Ovary (tissue), 9 donors: Measurements from ENCODE around the gene CNTNAP5. TPM values are rescaled to one million over a fixed set of nuclear protein-coding genes. Genes with fewer than 3 reads are reported as not detected.

ENCODE experiments used
- DNase-seq, 5 donors: peaks; one replicate each; pipeline ENCODE4 v3.0.0-alpha.2; 2019 to 2020
- H3K27ac ChIP-seq, 2 donors: fragments of 200-600 bp; one replicate each; pipeline versions ENCODE4 v1.5.1 to v1.8.0; 2019 to 2022
- H3K27me3 ChIP-seq: fragments of 200-600 bp; one replicate; pipeline ENCODE4 v1.8.0; 2022
- H3K36me3 ChIP-seq: fragments of 200-600 bp; sonication (generic); one replicate; pipeline ENCODE4 v1.5.1; 2019
- H3K4me1 ChIP-seq: one replicate; pipeline ENCODE4 v1.8.1; 2013; ENCODE audit warnings: mild to moderate bottlenecking, moderate library complexity; ENCODE audit not compliant: insufficient read depth
- H3K4me3 ChIP-seq: fragments of 200-600 bp; sonication (generic); one replicate; pipeline ENCODE4 v1.5.1; 2017
- H3K9me3 ChIP-seq, 2 donors: fragments of 200-600 bp in 1 of 2; sonication (generic) in 1 of 2; one replicate each; pipeline versions ENCODE4 v1.5.1 to v1.8.1; 2013 to 2019; ENCODE audit warnings: mild to moderate bottlenecking in 1 of 2, moderate library complexity in 1 of 2
- EP300 ChIP-seq: sonication (generic); formaldehyde crosslinking; IDR thresholded peaks from one replicate; pipeline ENCODE4 v1.6.1; 2017; ENCODE audit warnings: antibody characterized with exemption
- POLR2A ChIP-seq: fragments of 450-650 bp; IDR thresholded peaks from one replicate; pipeline ENCODE4 v1.6.1; 2017; ENCODE audit warnings: antibody characterized with exemption, mild to moderate bottlenecking, moderate library complexity
- WGBS, 3 donors: extraction: QIAGEN DNeasy Blood & Tissue Kit in 1 of 3; methylation state at CpG; one replicate each; pipeline versions ENCODE4 v1.1.5 to v1.1.7; 2013 to 2017; 5-methylcytosine and 5-hydroxymethylcytosine counted together
- intact Hi-C, 4 donors: fragments of 100-400 bp; cut with DNase I; formaldehyde crosslinking; loops; one replicate each; pipeline versions ENCODE4 v1.11.0 to v1.15.1; 2022 to 2023
- polyA plus RNA-seq, 2 donors: library from polyadenylated mRNA; stranded (reverse); fragments of 200-250 nt in 1 of 2; fragments of 350-450 nt in 1 of 2; fragmentation: Illumina TruSeq in 1 of 2; extraction: RNeasy Lipid Tissue Mini Kit (QIAGEN cat#74804) in 1 of 2; gene quantifications; one replicate each; pipeline ENCODE4 v1.2.3, GENCODE V29; 2013 to 2014
- total RNA-seq, 7 donors: library from RNA; depleted of rRNA in 2 of 7; stranded (reverse); fragments of >200 nt in 2 of 7; fragmentation: NEBNext Ultra II Directional in 3 of 7; extraction: Animal tissue kit (Norgen Biotek cat#: 25700) in 3 of 7; gene quantifications; one replicate each; pipeline versions ENCODE4 v1.1.0 to v1.2.4, GENCODE V29; 2016 to 2023
- TF ChIP-seq, protein P1 (sequence below), 3 donors: fragments of 450-650 bp in 2 of 3; fragments of 200-600 bp in 1 of 3; IDR thresholded peaks; one replicate each; pipeline versions ENCODE4 v1.5.1 to v1.8.0; 2016 to 2022; ENCODE audit warnings: antibody characterized with exemption in 3 of 3, mild to moderate bottlenecking in 1 of 3
- donor health status: DM: no; HTN: no; CAD: no; lungs with moderate emphysema.
- donor health status: DM: no; HTN: no; CAD: no.
- donor health status: Bipolar disorder and iron deficiency.
- donor health status: DM: yes; HTN: yes; CAD: no.
- donor health status: DM: no; HTN: no; CAD: no.
- donor health status: DM: yes; HTN: yes; CAD: no.

Gene CNTNAP5
- total and polyA plus RNA-seq, 9 donors = not detected

DNA sequence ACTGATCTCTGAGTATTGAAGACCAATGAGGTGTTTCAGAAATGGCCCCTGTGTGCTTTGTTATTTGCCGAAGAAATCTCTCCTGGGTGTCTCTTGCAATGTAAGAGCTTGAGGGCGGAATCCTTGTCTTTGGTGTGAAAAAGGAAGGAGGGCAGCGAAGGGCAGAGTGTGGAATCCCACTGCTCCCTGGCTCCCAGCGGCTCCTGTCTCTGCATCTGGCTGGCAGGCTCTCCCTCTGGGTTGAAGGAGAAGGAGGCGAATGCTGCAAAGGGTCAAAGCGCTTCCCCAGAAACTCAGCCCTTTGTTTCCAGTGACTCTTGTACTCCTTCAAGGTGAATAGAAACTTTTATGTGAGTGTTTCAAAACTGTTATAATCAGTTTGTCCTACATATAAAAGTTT is 457.5 kb downstream of the CNTNAP5 start:
- H3K9me3 ChIP-seq = no peaks in the 10 kb centered on the region
- H3K27ac ChIP-seq = no peak overlapping the region
- H3K36me3 ChIP-seq = no peaks in the 10 kb centered on the region
- no peaks in the 10 kb centered on the region for H3K27me3 ChIP-seq
- TF ChIP-seq EP300 = no peak
- TF ChIP-seq, protein P1, sequence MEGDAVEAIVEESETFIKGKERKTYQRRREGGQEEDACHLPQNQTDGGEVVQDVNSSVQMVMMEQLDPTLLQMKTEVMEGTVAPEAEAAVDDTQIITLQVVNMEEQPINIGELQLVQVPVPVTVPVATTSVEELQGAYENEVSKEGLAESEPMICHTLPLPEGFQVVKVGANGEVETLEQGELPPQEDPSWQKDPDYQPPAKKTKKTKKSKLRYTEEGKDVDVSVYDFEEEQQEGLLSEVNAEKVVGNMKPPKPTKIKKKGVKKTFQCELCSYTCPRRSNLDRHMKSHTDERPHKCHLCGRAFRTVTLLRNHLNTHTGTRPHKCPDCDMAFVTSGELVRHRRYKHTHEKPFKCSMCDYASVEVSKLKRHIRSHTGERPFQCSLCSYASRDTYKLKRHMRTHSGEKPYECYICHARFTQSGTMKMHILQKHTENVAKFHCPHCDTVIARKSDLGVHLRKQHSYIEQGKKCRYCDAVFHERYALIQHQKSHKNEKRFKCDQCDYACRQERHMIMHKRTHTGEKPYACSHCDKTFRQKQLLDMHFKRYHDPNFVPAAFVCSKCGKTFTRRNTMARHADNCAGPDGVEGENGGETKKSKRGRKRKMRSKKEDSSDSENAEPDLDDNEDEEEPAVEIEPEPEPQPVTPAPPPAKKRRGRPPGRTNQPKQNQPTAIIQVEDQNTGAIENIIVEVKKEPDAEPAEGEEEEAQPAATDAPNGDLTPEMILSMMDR (IDR thresholded peaks at IDR 0.05) = no peak
- TF ChIP-seq POLR2A = no peak
- no peaks in the 10 kb centered on the region for H3K4me1 ChIP-seq
- DNase-seq = no peak
- intact Hi-C loops = no loop called here
- H3K4me3 ChIP-seq = no peak overlapping the region
- WGBS, 3 donors = 80 to 84% (median 83%) methylated on average over 6 of the region's 6 CpGs

- TF ChIP-seq EP300 (no peak), POLR2A (no peak)
- TF ChIP-seq, protein P1 (IDR thresholded peaks at IDR 0.05) = no peak
- Histone ChIP-seq H3K4me1 (no peaks in the 10 kb centered on the region), H3K4me3 (no peak overlapping the region), H3K36me3 (no peaks in the 10 kb centered on the region), H3K27ac (no peak overlapping the region), H3K27me3 (no peaks in the 10 kb centered on the region), H3K9me3 (no peaks in the 10 kb centered on the region)
- no peak for DNase-seq
- 90 to 100% (median 92%) methylated on average over 5 of the region's 5 CpGs for WGBS, 3 donors
- intact Hi-C loops = loop anchor here in 1 of 4 donors (5.0 kb wide), 1 partner anchor 1502 kb away; no protein-coding TSS in a partner anchor
These were observed 460.6 kb downstream of the CNTNAP5 start for GRCh38 chr2:124485659-124486058.

DNA sequence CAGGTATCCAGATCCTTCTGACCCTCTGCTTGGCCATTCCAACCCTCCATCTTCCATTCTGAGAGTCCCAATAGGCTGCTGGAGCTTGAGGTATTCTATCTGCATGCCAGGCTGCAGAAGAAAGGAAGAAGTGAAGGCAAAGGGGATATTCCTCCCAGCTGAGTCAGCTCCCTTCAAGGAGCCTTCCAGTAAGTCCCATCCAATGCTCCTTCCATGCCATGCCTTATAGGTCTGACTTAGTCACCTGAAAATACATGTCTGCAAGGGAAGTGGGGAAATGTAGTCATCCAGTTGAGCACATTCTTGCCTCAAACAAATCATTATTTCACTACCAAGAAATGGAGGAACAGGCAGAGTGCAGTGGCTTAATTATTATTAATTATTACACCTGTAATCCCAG is 464.6 kb downstream of the CNTNAP5 start:
- Histone ChIP-seq H3K9me3 (no peaks in the 10 kb centered on the region), H3K4me3 (no peak overlapping the region), H3K27me3 (no peaks in the 10 kb centered on the region), H3K27ac (no peak overlapping the region), H3K4me1 (no peaks in the 10 kb centered on the region), H3K36me3 (no peaks in the 10 kb centered on the region)
- intact Hi-C loops = loop anchor here in 1 of 4 donors (5.0 kb wide), 1 partner anchor 1498 kb away; no protein-coding TSS in a partner anchor
- TF ChIP-seq EP300 (no peak), POLR2A (no peak)
- TF ChIP-seq, protein P1 (IDR thresholded peaks at IDR 0.05) = no peak
- no peak for DNase-seq

- Histone ChIP-seq H3K9me3 (no peaks in the 10 kb centered on the region), H3K27ac (no peak overlapping the region), H3K4me1 (no peaks in the 10 kb centered on the region), H3K4me3 (no peak overlapping the region), H3K27me3 (no peaks in the 10 kb centered on the region), H3K36me3 (no peaks in the 10 kb centered on the region)
- intact Hi-C loops = no loop called here
- TF ChIP-seq, protein P1 (IDR thresholded peaks at IDR 0.05) = no peak
- TF ChIP-seq POLR2A (no peak), EP300 (no peak)
- 73 to 77% (median 74%) methylated on average over 6 of the region's 6 CpGs for WGBS, 3 donors
- no peak for DNase-seq
These were observed 476.6 kb downstream of the CNTNAP5 start for GRCh38 chr2:124501575-124502152.
